EL (cell line): ENCODE data around the gene SLC17A4.
"Not testable (repeated sequence)": the region's sequence is repeated elsewhere in the genome, so short reads cannot be mapped to it uniquely, and the experiment has no call there.

ENCODE experiments used
- DNase-seq: peaks from one replicate; pipeline ENCODE4 v3.0.0-alpha.2; 2016

The SLC17A4 gene, protein sequence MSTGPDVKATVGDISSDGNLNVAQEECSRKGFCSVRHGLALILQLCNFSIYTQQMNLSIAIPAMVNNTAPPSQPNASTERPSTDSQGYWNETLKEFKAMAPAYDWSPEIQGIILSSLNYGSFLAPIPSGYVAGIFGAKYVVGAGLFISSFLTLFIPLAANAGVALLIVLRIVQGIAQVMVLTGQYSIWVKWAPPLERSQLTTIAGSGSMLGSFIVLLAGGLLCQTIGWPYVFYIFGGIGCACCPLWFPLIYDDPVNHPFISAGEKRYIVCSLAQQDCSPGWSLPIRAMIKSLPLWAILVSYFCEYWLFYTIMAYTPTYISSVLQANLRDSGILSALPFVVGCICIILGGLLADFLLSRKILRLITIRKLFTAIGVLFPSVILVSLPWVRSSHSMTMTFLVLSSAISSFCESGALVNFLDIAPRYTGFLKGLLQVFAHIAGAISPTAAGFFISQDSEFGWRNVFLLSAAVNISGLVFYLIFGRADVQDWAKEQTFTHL

DNA sequence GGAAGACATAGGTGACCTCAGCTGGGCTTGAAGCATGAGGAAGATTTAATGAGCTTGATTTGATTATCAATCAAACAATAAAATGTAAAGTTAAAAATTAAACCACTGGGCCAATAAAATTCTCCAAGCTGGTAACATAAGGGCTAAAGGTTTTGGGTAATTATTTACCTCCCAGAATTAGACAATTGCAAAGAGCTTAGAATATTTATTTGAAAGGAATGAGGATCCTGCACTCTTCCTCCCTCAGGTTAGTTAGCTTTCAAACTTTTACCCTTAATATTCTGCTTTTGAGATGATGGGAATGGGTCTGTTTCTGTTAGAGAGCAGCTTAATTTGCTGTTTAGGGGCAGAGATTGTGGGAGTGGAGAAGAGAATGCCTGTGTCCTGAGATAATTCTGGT lies at the start of gene SLC17A4:
Gene SLC17A4, plus strand, starts transcription at position 208 of the 400 bp plus-strand sequence. CDS start 7,221 bp downstream, outside the sequence.
- DNase-seq: no peak

DNA sequence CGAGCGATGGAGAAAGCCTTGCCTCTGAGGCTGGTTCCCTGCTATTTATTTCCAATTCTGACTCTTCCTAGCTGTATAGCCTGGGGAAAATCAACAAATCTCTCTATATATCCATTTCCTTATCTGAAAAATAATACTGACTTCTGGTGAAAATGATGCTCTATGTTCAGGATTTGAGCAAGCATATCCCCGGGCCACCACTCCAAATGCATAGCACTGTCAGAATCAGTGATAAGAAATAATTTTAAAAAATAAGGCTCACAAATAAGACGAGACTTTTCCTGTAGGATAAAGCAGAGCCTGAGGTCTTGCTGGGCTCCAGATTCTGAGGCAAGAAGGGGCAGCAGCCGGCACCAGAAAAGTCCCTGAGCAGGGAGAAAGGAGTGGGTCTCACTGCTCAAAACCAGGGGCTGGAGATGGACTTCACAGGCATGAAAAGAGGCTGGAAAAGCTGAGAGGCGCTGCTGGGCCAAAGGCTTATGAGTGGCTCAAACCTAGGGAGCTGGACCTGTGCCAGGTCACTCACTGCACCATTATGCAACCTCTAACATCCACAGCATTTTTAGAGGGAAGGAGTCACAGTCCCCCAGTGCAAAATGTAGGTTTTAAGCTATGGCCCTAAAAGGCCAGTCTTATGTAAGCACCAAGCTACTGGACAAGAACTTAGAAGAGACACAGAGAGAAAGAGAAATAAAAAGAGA lies 48.1 kb upstream of the SLC17A4 start:
- peak; percentile 25 for DNase-seq

DNA sequence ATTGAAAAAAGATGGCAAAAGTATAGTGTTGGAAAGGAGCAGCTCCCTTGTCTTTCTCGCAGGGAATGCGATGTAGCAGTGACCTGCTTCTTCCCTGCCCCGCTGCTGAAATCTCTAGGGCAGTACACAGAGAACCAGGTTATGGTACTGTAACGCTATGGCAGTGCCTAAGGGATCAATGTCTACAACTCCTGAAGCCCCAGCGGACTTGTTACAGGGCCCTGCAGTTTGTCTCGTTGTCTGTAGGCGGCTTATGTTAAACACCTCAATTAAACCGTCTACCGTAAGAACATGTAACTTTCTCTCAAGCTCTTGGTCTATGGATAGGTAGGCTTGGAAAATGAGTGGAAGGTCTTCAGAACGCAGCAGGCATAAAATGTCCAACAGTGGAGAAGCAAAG lies 44.8 kb upstream of the SLC17A4 start:
- no peak for DNase-seq

DNA sequence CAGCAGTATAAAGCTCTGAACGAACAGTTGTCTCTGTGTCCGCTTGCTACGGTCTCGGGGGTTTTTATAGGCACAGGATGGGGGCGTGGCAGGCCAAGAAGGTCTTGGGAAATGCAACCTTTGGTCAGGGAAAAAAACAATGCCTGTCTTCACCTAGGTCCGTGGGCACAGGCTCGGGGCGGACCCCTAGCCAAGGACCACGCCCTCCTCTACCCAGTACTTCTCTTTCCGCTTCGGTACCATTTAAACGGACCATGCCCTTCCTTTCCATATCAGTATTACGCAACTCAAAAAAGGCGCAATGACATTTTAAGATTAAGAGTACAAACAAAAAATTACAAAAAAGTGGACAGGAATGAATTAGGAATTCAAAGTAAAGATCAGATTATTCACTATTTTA lies 44.3 kb upstream of the SLC17A4 start:
- no peak for DNase-seq

DNA sequence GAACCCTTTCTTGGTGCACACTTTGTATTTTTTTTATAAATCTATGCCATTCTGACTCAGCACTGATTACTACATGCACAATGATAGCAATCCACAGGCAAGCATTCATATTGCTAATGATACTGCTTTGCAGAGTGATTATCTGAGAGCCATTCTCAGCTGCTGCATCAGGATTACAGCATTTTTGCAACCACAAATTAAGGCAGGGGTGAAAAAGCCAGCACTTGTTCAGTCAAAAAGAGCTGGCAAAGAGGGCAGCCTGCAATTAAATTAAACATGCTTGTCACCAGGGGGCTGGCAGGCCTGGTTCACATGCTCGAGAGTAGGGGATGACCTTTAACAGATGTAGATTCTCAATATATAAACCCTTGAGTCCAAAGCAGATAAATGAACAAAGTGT lies 40.7 kb upstream of the SLC17A4 start:
- no peak for DNase-seq

DNA sequence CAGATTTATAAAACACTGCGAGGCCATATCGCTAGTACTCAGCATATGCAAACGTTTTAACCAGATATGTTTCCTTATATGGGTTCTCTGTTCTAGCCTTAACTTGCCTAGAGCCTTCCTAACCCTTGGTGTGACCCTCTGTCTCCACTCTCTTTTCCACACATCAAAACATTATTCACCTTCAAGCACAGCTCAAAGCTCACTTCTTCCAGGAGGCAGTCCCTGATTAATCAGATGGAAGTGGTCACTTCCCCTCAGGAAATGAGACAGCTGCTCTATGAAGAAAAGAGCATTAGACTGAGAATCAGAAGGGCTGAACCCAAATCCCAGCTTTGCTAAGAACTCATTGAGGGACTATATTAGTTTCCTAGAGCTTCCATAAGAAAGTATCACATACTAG lies 39.8 kb upstream of the SLC17A4 start:
- DNase-seq: no peak

DNA sequence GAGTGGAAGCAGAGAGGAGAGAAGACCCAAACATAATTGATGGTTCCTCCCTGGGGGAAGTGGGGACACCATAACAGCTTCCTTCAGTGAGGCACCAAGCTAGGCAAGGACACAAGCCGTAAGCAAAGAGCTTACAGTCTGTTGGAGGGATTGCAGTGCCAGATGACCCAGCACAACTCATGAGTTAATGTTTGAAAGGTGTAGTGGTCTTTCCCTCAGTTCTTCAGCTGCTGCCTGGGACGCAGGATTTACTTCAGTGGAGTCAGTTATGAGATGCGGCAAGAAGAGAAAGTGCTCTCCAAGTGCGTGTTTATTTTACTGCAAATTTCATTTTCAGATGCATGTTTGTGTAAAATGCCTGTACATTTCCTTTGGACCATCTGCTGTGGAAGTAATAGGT lies 38.7 kb upstream of the SLC17A4 start:
- no peak for DNase-seq

DNA sequence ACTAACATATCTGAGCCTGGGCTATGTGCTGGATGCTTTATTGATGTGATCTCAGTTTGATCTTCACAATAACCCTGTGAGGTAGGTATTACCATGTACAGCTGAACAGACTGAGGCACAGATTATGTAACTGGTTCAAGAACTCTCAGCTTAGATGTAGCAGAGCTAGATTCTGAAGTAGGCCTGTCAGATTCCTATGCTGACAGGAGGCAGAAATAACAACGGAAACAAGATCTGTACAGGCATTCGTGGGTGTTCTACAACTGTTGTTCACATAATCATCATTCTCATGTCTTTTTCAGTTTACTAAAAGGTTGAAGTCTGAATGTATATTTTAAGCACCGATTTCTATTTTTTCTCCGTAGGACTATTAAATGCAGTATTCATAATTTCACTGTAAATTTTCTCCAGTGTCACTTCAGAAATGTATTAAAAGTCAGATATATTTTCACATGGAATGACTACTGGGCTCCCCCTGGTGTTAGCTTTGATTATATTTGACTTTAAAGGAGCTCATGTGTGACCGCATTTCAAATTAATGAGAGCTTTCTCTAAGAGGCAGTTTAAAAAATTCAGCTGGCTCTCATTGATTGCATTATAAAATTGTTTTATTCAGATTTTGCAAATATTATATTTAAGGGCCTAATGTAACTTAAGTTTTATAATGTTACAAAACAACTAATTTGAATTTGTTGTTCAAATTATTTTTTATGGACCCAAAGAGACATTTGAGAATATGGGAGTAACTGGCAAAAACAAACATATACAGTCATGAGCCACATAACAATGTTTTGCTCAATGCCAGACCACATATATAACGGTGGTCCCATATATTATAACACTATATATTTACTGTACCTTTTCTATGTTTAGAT lies 36.4 kb upstream of the SLC17A4 start:
- DNase-seq: peak; percentile 29

DNA sequence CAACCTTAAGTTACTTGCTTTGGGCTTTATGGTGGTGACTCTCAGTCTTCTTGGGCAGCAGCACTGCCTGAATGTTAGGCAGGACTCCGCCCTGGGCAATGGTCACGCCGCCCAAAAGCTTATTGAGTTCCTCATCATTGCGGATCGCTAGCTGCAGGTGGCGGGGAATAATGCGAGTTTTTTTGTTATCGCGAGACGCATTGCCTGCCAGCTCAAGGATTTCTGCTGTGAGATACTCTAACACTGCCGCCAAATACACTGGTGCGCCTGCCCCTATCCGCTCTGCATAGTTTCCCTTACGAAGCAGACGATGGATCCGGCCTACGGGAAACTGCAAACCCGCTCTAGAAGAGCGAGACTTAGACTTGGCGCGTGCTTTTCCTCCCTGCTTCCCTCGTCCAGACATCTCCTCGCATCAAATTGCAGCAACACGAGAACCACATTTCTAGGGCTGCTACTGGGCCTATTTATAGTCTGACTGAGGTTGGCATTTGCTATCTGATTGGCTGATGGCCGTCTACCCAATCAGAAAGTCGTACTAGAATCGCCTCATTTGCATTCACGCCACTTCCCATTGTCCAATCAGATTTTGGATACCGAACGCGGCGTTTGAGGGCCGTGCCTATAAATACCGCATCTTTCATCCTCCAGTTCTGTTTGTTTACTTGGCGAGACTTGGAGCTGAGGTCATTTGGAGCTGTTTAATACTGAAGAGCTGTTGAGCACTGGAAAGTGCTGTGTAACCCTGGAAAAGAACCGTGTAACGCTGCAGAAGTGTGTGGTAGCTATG lies 28.2 kb upstream of the SLC17A4 start:
- DNase-seq: no peak

DNA sequence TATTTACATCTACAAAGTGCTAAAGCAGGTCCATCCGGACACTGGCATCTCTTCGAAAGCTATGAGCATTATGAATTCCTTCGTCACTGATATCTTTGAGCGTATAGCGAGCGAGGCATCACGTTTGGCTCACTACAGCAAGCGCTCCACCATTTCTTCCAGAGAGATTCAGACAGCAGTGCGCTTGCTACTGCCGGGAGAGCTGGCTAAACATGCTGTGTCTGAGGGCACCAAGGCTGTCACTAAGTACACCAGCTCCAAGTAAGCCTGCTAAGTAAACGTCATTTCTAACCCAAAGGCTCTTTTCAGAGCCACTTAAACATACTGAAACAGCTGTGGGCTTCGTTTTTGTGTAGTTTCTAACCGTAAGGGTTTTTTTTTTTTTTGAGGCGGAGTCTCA lies 27.5 kb upstream of the SLC17A4 start:
- no peak for DNase-seq

DNA sequence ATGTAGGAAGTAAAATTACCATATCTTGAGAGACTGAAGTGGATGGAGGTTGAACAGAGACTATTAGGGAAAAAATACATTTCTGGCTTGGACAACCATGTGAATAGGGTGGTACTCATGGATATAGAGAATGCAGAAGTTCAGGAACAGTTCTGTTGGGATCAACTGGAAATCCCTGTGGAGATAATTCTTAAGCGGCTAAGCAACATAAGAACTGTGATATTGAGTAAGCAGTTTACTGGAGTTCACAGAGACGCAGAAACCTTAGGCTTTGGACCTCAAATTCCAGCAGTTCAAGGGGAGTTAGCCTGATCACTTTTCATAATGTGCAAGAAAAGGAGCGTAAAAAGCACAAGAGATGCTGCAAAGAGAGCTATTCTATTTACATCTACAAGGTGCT lies 23.6 kb upstream of the SLC17A4 start:
- DNase-seq: no peak

DNA sequence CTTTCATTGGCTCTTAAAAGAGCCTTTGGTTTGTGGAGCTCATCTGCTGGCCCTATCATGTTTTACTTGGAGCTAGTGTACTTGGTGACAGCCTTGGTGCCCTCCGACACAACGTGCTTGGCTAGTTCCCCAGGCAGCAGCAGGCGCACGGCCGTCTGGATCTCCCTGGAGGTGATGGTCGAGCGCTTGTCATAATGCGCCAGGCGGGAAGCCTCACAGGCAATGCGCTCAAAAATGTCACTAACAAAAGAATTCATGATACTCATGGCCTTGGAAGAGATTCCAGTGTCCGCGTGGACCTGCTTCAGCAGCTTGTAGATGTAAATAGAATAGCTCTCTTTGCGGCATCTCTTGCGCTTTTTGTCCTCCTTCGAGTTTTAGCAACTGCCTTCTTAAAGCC lies 22.8 kb upstream of the SLC17A4 start:
- DNase-seq: no peak

DNA sequence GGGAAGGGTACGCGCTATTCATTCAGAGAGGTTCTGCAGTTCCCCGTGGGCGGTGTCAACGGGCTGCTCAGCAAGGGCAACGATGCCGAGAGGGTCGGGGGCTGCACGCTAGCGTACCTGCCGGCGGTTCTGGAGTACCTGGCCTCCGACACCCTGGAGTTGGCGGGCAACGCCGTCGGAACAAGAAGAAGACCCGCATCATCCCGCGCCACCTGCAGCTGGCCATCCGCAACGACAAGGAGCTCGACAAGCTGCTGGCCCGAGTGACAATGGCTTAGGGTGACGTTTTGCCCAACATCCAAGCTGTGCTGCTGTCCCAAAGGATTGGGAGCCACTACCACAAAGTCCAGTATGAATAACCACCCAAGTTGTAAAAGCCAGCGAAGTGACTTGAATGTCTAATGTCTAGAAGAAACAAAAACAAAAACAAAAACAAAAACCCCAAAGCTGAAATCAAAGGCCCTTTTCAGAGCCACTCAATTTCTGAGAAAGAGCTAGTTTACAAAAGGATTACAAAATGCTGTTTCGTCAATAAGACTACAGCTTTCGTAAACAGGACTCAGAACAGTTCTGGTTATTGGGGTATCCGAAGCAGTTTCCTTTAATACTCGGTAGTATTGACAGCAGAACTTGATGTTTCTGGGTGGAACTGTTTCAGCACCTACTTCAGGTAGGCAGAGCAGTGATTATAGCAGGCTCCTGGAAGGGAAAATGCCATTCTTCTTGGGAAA lies 21.9 kb upstream of the SLC17A4 start:
- DNase-seq: no peak

DNA sequence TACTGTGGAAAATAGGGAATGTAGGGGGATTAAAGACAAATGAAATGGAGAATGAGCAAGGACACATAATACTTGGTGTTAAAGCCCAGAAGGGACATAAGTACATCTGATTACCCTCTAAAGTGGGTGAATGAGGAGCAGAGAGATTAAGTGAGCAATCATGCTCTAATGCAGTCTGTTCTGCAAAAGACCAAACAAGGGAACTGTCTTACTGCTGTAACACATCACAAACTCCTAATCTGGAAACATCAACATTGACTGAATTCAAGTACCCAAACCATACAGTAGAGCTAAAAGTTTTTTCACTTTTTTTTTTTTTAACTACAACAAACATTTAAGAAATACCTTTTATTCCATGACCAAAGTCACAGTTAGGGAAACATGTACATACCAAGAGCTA lies 19.3 kb upstream of the SLC17A4 start:
- DNase-seq: no peak

DNA sequence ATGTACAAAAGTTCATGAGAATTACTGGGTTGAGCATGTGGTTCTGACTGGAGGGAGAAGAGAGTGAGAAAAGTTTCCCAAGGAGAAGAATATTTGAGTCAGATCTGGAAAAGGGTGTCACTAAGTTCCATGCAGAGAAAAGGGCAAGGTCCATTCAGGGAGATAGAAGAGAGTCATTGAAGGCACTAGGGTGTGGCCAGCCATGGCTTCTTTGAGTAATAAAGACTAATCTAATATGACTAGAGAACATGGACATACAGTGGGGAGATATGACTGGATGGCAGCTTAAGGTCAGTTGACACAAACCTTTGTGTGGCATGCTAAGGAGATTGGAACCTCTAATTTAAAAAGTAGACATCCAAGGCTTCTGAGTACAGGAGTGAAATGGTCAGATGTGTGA lies 10.7 kb upstream of the SLC17A4 start:
- no peak for DNase-seq

DNA sequence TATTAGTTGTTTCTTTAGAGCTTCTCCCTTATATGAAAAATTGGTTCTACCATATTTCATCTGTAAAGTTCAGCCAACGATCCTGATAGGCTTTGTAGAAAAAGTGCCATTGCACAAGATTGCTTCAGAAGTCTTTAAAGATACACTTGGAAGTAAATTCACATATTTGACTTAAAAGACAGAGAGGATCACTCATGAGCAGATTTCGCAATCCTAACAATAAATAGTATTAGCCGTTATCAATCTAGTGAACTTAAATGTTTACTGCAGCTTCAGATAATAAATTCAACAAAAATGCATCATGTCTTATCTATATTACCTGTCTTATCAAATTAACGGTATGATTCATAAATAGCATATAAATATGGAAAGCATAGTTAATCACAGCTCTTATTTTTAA lies 8.7 kb upstream of the SLC17A4 start:
- no peak for DNase-seq

DNA sequence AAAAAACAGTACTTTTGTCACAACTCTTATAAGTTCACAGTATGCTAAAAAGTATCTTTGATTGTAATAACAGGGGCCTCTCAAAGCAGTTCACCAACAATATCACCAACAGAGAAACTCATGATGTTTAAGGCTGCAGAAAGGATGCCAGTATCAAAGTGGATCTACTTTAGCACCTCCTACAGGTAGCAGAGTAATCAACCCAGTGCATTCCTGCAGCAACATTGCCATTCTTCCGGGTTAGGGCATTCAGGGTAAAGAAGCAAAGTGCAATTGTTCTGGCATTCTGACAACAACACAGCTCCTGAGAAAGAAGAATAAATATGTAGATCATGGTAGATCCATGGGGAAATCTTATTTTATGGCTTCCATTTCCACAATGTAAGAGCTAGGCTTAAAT lies 7.6 kb upstream of the SLC17A4 start:
- no peak for DNase-seq

DNA sequence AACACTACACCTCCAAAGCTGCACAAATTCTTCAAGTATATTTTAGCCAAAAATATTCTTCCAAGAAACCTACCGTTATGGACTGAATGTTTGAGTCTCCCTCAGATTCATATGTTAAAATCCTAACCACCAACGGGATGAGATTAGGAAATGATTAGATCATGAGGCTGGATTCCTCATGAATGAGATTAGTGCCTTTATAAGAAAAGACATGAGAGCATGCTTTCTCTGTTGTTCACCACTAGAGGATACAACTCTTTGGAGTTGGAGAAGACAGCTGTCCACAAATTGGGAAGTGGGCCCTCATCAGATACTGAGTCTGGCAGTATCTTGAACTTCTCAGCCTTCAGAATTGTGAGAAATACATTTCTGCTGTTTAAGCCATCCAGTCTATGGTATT lies 7.1 kb upstream of the SLC17A4 start:
- DNase-seq: no peak

DNA sequence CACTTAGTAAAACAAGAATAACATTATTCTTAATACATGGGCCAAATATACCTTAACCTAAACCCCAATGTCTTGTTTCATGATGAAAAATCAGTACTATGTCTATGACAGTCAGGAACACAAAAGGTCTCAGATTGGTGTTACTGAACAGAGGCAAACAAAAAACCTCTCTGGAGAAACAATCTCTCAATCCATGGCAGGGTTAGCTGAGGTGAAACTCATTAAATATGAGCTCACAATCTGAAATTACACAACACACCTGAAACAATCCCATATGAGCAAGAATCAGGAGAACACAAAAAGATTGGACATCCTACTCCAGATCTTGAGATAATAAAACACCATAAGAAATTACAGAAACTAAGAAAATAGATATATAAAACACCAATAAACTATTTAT lies 6.5 kb upstream of the SLC17A4 start:
- no peak for DNase-seq

DNA sequence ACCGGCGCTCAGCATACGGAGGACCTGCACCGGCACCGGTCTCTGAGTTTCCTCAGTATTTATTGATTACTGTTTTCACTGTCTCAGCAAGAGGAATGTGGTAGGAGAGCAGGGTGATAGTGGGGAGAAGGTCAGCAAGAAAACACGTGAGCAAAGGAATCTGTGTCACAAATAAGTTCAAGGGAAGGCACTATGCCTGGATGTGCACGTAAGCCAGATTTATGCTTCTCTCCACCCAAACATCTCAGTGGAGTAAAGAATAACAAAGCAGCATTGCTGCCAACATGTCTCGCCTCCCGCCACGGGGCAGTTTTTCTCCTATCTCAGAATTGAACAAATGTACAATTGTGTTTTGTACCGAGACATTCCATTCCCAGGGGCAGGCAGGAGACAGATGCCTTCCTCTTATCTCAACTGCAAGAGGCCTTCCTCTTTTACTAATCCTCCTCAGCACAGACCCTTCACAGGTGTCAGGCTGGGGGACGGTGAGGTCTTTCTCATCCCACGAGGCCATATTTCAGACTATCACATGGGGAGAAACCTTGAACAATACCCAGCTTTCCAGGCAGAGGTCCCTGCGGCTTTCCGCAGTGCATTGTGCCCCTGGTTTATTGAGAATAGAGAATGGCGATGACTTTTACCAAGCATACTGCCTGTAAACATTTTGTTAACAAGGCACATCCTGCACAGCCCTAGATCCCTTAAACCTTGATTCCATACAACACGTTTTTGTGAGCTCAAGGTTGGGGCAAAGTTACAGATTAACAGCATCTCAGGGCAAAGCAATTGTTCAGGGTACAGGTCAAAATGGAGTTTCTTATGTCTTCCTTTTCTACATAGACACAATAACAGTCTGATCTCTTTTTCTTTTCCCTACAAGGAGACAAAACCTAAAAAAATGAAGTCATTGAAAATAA lies 5.7 kb upstream of the SLC17A4 start:
- DNase-seq: not testable (repeated sequence)

DNA sequence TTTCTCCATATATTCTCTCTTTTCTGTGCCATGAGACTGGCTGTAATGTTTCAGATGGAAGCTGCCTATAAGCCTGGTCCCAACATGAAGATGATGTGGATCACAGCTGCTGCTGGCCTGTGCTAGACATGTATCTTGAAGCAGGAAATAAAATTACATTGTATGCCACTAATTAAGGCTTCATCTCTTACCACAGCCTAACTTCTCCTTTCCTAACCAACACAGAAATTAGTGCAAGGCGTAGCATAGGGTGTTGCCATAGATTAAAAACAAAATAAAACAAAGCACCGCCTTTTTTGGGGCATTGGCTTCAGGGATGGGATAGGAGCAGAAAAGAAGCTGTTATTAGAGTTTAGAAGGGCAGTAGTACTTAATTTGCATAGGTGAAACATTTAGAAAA lies 4.7 kb upstream of the SLC17A4 start:
- DNase-seq: no peak
